ENCODE data around the gene HSH2D.

Gene HSH2D

DNA sequence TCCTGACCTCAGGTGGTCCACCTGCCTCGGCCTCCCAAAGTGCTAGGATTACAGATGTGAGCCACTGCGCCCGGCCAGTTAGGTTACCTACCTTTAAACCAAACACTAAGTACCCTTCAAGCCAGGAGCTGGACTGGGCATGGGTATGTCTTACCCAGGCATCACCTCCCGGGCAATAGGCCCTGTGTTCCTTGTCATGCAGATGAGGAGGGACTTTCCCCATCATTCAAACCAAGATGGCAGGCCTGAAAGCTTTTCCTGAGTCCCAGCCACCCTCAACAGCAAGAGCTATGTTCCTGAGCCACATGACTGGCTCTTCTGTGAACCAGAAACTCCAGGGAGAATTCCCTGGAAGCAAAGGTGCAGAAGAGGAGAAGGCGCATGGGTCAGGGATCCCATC lies 22.3 kb upstream of the HSH2D start:
- no peak for DNase-seq (ENCODE audit: low spot score)

- no peak for DNase-seq (ENCODE audit: low spot score)
Measured at GRCh38 chr19:16121967-16122366, 21.5 kb upstream of the HSH2D start.

GRCh38 chr19:16124953-16125352 lies 18.5 kb upstream of the HSH2D start:
- no peak for DNase-seq (ENCODE audit: low spot score)

DNA sequence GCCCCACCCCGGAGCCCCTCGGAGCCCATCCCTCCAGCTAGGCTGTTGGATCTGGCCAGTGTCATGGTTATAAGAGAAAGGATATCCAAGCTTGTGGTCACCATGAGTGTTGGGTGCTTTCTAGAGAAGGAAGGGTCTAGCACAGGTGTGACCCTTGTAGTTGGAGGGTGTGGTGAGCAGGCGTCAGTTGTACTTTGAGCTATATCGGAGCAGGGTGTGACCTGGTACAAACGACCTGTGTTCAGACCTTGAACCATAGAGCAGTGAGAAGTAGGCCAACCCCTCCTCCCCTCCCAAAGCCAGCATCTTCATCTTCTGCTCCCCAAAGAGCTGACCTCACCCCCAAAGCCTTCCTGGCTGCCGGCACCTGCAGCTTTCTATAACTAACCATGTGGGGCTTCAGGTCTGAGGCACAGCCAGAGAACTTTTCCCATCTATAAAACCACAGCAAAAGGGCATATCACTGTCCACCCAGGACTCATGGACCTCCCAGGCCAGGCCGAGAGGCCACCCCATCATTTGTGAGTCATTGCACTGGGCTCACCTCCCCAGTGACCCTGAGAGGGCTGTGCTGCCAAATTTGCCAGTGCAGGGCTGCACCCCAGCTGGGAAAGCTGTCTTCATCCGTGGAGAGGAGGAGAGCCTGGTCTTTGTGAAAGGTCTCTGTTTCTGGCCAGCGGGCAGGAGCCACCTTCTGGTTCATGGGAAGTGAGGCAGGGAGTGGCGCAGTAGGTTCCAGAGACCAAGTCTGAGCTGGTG lies 17.6 kb upstream of the HSH2D start:
- DNase-seq (ENCODE audit: low spot score), result no peak

- DNase-seq (ENCODE audit: low spot score), result no peak
Measured at GRCh38 chr19:16127080-16127479, 16.4 kb upstream of the HSH2D start.

DNA sequence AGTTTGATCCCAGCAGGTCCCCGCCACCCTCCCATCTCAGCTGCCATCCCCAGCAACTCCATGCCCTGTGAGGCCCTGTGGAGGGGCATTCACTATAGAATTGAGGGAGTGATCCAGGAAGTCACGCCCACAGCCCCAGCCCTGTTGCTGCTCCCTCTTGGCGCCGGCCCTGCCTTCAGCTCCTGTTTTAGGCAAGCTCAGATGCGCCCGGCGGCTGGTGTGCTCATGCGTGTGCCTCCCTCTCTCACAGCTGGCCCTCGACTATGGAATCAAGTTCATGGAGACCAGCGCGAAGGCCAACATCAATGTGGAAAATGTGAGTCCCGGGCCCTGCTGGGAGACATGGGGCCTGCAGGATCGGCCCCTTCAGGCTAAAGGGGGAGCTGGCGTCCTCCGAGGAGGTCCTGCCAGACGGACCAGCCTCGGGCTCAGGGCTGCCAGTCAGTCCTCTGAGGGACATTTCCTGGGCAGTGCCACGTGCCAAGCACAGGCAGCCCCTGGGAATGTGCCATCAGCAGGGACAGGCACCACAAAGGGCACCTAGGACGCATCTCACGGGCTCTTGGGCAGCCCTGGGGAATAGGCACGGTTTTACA lies 15.6 kb upstream of the HSH2D start:
- no peak for DNase-seq (ENCODE audit: low spot score)

- no peak for DNase-seq (ENCODE audit: low spot score)
Measured at GRCh38 chr19:16131648-16132047, 11.8 kb upstream of the HSH2D start.

DNA sequence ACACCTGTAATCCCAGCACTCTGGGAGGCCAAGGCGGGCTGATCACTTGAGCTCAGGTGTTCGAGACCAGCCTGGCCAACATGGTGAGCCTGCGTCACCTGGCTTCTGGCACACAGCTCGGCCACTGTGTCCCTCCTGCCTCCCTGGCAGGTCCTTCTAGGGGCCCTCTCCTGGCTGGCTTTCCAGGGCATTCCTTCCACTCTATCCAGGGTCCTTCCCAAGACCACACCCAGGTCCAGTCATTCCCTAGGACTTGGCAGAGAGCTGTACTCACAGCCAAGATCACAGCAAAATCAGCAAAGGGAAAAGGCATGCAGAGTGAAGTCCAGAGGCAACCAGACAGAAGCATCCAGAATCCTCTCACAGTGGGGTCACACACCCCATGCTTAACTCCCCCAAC lies 9.7 kb upstream of the HSH2D start:
- no peak for DNase-seq (ENCODE audit: low spot score)

- no peak for DNase-seq (ENCODE audit: low spot score)
Measured at GRCh38 chr19:16134510-16134909, 9.0 kb upstream of the HSH2D start.

DNA sequence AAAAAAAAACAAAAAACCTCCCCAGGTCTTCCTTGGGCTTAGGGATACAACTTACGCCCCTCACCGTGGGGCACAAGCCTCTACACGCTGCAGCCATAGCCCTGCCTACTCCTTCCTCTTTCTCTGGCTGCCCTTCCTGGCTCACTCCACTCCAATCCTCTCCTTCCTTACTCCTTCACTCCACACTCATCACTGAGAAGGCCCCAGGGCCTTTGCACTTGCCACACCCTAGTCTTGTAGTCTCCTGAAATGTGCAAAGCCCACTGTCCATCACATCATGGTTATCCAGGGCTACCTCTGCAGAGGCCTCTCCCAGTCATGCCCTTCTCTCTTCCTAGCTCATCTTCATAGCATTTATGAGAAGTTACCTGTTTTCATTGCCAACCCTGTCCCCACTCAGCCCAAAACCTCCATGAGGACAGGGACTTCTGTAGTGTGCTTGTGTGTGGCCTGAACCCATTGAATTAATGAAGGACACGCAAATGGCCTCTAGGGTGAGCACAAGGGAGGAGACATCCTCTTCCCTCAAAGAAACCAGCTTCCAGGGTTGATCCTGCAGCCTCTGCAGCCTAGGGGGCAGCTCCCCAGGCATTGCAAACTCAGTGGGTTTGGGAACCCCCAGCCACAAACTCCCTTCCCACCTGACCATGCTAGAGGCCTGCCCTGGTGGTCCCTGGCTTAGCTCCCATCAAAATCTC lies 7.9 kb upstream of the HSH2D start:
- no peak for DNase-seq (ENCODE audit: low spot score)

- DNase-seq (ENCODE audit: low spot score), result no peak
Measured at GRCh38 chr19:16136185-16136999, 7.1 kb upstream of the HSH2D start.

- no peak for DNase-seq (ENCODE audit: low spot score)
Measured at GRCh38 chr19:16139752-16140151, 3.7 kb upstream of the HSH2D start.

GRCh38 chr19:16141043-16141442 lies 2.4 kb upstream of the HSH2D start:
- DNase-seq (ENCODE audit: low spot score), result no peak

DNA sequence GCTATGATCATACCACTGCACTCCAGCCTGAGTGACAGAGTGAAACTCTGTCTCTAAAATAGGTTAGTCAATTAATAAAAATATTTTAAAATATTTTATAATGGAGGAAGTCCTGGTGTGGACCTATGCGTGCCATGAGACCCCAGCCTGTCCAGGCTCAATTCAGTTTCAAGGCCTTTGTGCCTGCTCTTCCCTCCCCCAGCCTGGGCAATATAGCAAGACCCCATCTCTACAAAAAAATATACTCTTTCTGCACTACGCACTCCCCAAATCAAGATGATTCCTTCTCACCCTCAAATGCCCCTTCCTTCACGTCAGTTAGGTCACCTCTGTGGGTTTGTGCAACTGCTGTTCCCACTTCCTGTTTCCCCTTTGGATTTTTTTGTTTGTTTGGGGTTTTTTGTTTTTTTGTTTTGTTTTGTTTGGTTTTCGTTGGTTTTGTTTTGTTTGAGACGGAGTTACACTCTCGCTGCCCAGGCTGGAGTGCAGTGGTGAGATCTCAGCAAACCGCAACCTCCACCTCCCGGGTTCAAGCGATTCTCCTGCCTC lies 1.4 kb upstream of the HSH2D start:
- DNase-seq (ENCODE audit: low spot score), result no peak

GRCh38 chr19:16144216-16144581 lies 714 bp downstream of the HSH2D start:
- DNase-seq (ENCODE audit: low spot score), result no peak

GRCh38 chr19:16146112-16146511 lies 2.6 kb downstream of the HSH2D start:
- DNase-seq (ENCODE audit: low spot score), result no peak

DNA sequence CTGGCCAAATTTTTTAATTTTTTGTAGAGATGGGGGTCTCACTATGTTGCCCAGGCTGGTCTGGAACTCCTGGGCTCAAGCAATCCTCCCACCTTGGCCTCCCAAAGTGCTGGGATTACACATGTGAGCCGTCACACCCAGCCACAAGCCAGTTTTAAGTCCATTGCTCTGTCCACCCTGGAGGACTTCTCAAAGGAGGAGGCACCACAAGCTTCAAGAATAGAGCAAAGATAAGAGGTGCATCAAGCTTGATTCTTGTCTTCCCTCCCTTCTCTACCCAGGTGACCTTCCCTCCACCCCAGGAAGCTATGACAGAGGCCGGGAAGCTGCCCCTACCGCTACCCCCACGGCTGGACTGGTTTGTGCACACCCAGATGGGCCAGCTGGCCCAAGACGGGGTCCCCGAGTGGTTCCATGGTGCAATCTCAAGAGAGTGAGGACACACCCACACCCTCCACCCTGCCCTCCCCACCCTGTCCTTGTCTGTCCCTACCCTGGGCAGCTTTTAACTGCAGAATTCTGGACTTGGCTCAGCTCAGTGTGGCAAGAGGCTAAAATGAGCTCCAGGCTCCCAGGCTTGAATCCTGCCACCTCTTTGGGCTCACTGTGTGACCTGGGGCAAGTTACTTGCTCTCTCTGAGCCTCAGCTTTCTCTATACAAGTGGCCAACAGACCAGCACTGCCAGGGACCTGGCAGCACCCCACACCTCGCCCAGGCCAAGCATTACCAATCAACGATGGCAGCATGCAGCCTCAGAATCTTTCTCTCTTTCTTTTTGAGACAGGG lies 5.2 kb downstream of the HSH2D start:
- DNase-seq (ENCODE audit: low spot score), result no peak

DNA sequence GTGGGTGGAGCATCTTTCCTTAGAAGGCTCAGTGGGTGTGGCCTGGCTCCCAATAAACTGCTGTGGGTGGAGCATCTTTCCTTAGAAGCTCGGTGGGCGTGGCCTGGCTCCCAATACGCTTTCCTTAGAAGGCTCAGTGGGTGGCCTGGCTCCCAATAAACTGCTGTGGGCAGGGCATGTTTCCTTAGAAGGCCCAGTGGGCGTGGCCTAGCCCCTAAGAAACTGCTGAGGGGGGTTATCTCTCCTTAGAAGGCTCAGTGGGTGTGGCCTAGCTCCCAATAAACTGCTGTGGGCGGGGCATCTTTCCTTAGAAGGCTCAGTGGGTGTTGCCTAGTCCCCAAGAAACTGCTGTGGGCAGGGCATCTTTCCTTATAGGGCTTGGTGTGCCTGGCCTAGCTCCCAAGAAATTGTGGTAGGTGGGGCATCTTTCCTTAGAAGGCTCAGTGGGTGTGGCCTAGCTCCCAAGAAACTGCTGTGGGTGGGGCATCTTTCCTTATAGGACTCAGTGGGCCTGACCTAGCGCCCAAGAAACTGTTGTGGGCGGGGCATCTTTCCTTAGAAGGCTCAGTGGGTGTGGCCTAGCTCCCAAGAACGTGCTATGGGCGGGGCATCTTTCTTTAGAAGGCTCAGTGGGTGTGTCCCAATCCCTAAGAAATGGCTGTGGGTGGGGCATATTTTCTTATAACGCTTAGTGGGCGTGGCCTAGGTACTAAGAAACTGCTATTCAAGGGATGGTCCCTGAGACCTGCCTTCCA lies 10.3 kb downstream of the HSH2D start:
- DNase-seq (ENCODE audit: low spot score), result no peak

DNA sequence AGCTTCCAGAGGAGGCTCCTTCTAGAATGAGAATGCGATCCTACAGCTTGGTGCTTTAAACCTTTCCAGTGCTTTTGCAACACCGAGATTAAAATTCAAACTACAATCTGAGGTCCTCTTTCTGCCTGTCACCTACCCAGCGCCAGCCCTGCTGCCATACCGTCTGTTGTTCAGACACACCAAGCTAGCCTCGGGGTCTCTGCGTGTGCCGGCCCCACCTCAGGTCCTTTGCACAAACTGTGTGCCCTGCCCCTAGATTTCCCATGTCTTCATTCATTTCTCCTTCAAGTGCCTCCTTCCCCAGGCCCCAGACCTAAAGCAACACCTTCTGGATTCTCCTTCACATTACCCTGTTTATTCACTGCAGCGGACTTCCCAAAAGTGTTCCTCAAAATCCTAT lies 11.1 kb downstream of the HSH2D start:
- DNase-seq (ENCODE audit: low spot score), result no peak

- DNase-seq (ENCODE audit: low spot score), result no peak
Measured at GRCh38 chr19:16155128-16155527, 11.6 kb downstream of the HSH2D start.

DNA sequence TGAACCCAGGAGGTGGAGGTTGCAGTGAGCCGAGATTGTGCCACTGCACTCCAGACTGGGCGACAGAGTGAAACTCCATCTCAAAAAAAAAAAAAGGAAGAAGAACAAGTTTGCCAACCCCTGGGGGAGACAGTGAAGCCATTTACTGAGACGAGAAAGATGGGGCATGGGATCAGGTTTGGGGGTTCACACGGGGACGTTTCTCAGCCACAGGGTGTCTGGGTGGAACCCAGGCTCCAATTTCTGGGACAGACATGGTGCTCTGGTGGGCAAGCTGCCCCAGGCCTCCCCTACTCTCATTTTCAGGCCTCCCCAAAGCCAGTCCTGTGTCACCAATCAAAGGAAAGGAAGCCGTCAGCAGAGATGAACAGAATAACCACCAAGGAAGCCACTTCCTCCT lies 13.4 kb downstream of the HSH2D start:
- DNase-seq (ENCODE audit: low spot score), result no peak
